Measurements from ENCODE around the gene RBFOX2.
A peak's percentile ranks its signal among the peaks of the same experiment; 100 is the strongest.
"Not testable (repeated sequence)": the region's sequence is repeated elsewhere in the genome, so short reads cannot be mapped to it uniquely, and the experiment has no call there.

Gene RBFOX2

GRCh38 chr22:36028646-36029405, at the start of gene RBFOX2:
Gene RBFOX2, minus strand, starts transcription at chr22:36028824. Its CDS starts 399 bp downstream, at chr22:36028425.
- peak; percentile 86 for DNase-seq

GRCh38 chr22:36077271-36077670, 48.6 kb upstream of the RBFOX2 start:
- no peak for DNase-seq

GRCh38 chr22:36075724-36076123, 47.1 kb upstream of the RBFOX2 start:
- DNase-seq = no peak

GRCh38 chr22:36075230-36075629, 46.6 kb upstream of the RBFOX2 start:
- no peak for DNase-seq

GRCh38 chr22:36073476-36073875, 44.9 kb upstream of the RBFOX2 start:
- DNase-seq = no peak

- not testable (repeated sequence) for DNase-seq
These were observed 42.0 kb upstream of the RBFOX2 start for GRCh38 chr22:36070645-36071044.

- DNase-seq = no peak
These were observed 40.7 kb upstream of the RBFOX2 start for GRCh38 chr22:36069368-36069767.

GRCh38 chr22:36068776-36069344, 40.2 kb upstream of the RBFOX2 start:
- no peak for DNase-seq

- no peak for DNase-seq
These were observed 38.6 kb upstream of the RBFOX2 start for GRCh38 chr22:36067235-36067558.

- peak; percentile 80 for DNase-seq
These were observed 37.3 kb upstream of the RBFOX2 start for GRCh38 chr22:36065775-36066544.

GRCh38 chr22:36065462-36065774, 36.8 kb upstream of the RBFOX2 start:
- no peak for DNase-seq

- no peak for DNase-seq
These were observed 35.7 kb upstream of the RBFOX2 start for GRCh38 chr22:36064358-36064757.

- DNase-seq = no peak
These were observed 28.4 kb upstream of the RBFOX2 start for GRCh38 chr22:36056980-36057379.

GRCh38 chr22:36055376-36056295, 27.0 kb upstream of the RBFOX2 start:
- no peak for DNase-seq

- not testable (repeated sequence) for DNase-seq
These were observed 25.8 kb upstream of the RBFOX2 start for GRCh38 chr22:36054446-36054845.

GRCh38 chr22:36053242-36054147, 24.9 kb upstream of the RBFOX2 start:
- no peak for DNase-seq

GRCh38 chr22:36052505-36052941, 23.9 kb upstream of the RBFOX2 start:
- DNase-seq = peak; percentile 79

- no peak for DNase-seq
These were observed 21.0 kb upstream of the RBFOX2 start for GRCh38 chr22:36049678-36049997.

- no peak for DNase-seq
These were observed 20.5 kb upstream of the RBFOX2 start for GRCh38 chr22:36048911-36049677.

- not testable (repeated sequence) for DNase-seq
These were observed 15.9 kb upstream of the RBFOX2 start for GRCh38 chr22:36044517-36044916.

- no peak for DNase-seq
These were observed 13.6 kb upstream of the RBFOX2 start for GRCh38 chr22:36042240-36042639.
